Measurements from ENCODE around the gene LATS2.

The LATS2 gene

GRCh38 chr13:21043898-21044297, 17.5 kb downstream of the LATS2 start:
- no peak overlapping the region for H3K4me3 ChIP-seq (ENCODE audit: low read depth, low read length)
- no peak for DNase-seq (ENCODE audit: low read depth)
- TF ChIP-seq POLR2A (IDR thresholded peaks at IDR 0.05; ENCODE audit: extremely low read depth, insufficient read length) (no peak), CTCF (IDR thresholded peaks at IDR 0.05; ENCODE audit: low read depth, low read length) (no peak), MAX (IDR thresholded peaks at IDR 0.05; ENCODE audit: low read depth, low read length) (no peak), MYC (IDR thresholded peaks at IDR 0.05; ENCODE audit: low read depth, low read length) (no peak)

- TF ChIP-seq MAX (IDR thresholded peaks at IDR 0.05; ENCODE audit: low read depth, low read length) (no peak), MYC (IDR thresholded peaks at IDR 0.05; ENCODE audit: low read depth, low read length) (no peak), CTCF (IDR thresholded peaks at IDR 0.05; ENCODE audit: low read depth, low read length) (no peak), POLR2A (IDR thresholded peaks at IDR 0.05; ENCODE audit: extremely low read depth, insufficient read length) (no peak)
- H3K4me3 ChIP-seq (ENCODE audit: low read depth, low read length), result no peak overlapping the region
- DNase-seq (ENCODE audit: low read depth), result no peak
Observed at GRCh38 chr13:21040120-21040826, 21.1 kb downstream of the LATS2 start.

- H3K4me3 ChIP-seq (ENCODE audit: low read depth, low read length), result no peak overlapping the region
- TF ChIP-seq POLR2A (IDR thresholded peaks at IDR 0.05; ENCODE audit: extremely low read depth, insufficient read length) (no peak), MAX (IDR thresholded peaks at IDR 0.05; ENCODE audit: low read depth, low read length) (peak; percentile 37; the same call in 1 of the 2 replicates)
- peak; percentile 55 for DNase-seq (ENCODE audit: low read depth)
Observed at GRCh38 chr13:21039097-21039800, 22.1 kb downstream of the LATS2 start.

- no peak for DNase-seq (ENCODE audit: low read depth)
- no peak for TF ChIP-seq MAX (IDR thresholded peaks at IDR 0.05; ENCODE audit: low read depth, low read length)
- TF ChIP-seq MYC (IDR thresholded peaks at IDR 0.05; ENCODE audit: low read depth, low read length), result no peak
- no peak for TF ChIP-seq POLR2A (IDR thresholded peaks at IDR 0.05; ENCODE audit: extremely low read depth, insufficient read length)
- no peak for TF ChIP-seq CTCF (IDR thresholded peaks at IDR 0.05; ENCODE audit: low read depth, low read length)
- H3K4me3 ChIP-seq (ENCODE audit: low read depth, low read length), result no peak overlapping the region
Observed at GRCh38 chr13:21037656-21038055, 23.7 kb downstream of the LATS2 start.

GRCh38 chr13:21035498-21035897, 25.9 kb downstream of the LATS2 start:
- TF ChIP-seq POLR2A (IDR thresholded peaks at IDR 0.05; ENCODE audit: extremely low read depth, insufficient read length) (no peak), CTCF (IDR thresholded peaks at IDR 0.05; ENCODE audit: low read depth, low read length) (no peak), MAX (IDR thresholded peaks at IDR 0.05; ENCODE audit: low read depth, low read length) (no peak), MYC (IDR thresholded peaks at IDR 0.05; ENCODE audit: low read depth, low read length) (no peak)
- no peak for DNase-seq (ENCODE audit: low read depth)
- H3K4me3 ChIP-seq (ENCODE audit: low read depth, low read length), result no peak overlapping the region

- peak; percentile 33 for DNase-seq (ENCODE audit: low read depth)
- no peak overlapping the region for H3K4me3 ChIP-seq (ENCODE audit: low read depth, low read length)
- no peak for TF ChIP-seq MYC (IDR thresholded peaks at IDR 0.05; ENCODE audit: low read depth, low read length)
- TF ChIP-seq CTCF (IDR thresholded peaks at IDR 0.05; ENCODE audit: low read depth, low read length), result no peak
- TF ChIP-seq MAX (IDR thresholded peaks at IDR 0.05; ENCODE audit: low read depth, low read length), result no peak
- TF ChIP-seq POLR2A (IDR thresholded peaks at IDR 0.05; ENCODE audit: extremely low read depth, insufficient read length), result no peak
Observed at GRCh38 chr13:21034603-21035191, 26.7 kb downstream of the LATS2 start.
